ENCODE results near the gene LNPEP.

The LNPEP gene

GRCh38 chr5:96935559-96936430 is at the start of gene LNPEP:
TSS of gene LNPEP (plus strand) at chr5:96936080. CDS start at chr5:96936156, 76 bp downstream.
- DNase-seq (ENCODE audit: low read depth) = peak; percentile 91

DNA sequence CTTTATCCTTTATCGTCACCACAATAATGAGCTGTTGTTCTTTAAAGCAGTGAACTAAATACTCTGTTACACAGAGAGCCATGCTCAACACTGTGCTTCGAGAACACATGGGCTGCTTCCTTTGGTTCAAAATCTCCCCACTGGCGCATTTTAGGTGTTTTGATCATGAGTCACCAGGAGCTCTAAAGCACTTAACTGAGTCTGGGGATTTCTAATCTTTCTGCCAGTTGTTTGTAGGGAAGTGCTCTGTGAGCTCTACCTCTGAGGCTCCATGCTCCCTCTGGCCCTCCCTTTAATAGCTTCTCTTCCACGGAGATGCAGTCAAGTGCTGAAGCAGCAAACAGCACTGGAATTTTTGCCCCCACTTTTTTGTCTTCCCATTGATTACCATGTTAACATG is 42.5 kb upstream of the LNPEP start:
- no peak for DNase-seq (ENCODE audit: low read depth)

- DNase-seq (ENCODE audit: low read depth) = no peak
Measured at GRCh38 chr5:96896276-96896675, 39.6 kb upstream of the LNPEP start.

DNA sequence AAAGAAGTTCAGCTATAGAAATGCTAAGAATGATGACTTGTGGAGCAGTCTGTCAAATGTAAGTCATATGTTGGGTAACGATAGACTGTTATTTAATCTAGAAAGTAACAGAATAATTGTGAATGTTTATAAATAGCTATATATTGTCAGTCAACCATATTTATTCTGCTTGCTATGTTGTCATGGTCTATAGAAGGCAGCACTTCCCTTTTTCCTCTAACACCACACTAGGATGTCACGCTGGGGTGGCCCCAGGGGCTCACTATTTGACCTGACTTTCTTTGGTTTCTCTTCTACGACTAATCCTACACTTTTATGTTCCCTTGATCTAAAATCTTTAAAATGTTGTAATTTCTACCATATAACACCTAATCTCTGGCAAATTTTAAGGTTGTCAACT is 39.1 kb upstream of the LNPEP start:
- no peak for DNase-seq (ENCODE audit: low read depth)

DNA sequence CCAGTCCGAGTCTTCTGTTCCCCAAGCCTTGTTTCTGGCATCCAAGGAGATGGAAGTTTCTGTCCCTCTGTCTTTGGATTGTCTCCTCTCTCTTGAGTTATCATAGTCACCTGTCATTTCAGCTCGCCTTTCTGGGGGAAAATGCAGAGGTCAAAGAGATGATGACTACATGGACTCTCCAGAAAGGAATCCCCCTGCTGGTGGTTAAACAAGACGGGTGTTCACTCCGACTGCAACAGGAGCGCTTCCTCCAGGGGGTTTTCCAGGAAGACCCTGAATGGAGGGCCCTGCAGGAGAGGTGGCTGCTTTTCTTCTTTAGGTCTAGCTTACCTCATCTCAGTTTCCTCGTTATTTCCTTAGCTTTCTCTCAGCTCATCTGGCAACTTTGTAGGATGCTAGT is 34.5 kb upstream of the LNPEP start:
- DNase-seq (ENCODE audit: low read depth) = no peak

- no peak for DNase-seq (ENCODE audit: low read depth)
Measured at GRCh38 chr5:96901841-96902240, 34.0 kb upstream of the LNPEP start.

GRCh38 chr5:96902876-96903275 is 33.0 kb upstream of the LNPEP start:
- no peak for DNase-seq (ENCODE audit: low read depth)

- DNase-seq (ENCODE audit: low read depth) = no peak
Measured at GRCh38 chr5:96903300-96903699, 32.6 kb upstream of the LNPEP start.

GRCh38 chr5:96904054-96904931 is 31.6 kb upstream of the LNPEP start:
- no peak for DNase-seq (ENCODE audit: low read depth)

DNA sequence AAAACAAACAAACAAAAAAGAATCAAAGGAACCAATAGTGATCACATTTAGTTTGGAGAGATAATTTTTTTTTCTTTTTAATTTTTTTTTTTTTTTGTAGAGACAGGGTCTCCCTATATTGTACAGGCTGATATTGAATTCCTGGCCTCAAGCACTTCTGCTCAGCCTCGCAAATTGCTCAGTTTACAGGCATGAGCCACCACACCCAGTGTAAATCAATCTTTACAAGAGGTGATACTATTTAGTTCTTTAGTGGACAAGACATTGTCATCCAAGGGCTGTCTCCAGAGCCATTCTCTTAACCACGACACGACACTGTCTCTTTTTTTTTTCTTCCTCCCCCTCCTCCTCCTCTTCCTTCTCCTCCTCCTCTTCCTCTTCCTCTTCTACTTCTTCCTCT is 30.0 kb upstream of the LNPEP start:
- DNase-seq (ENCODE audit: low read depth) = no peak

- no peak for DNase-seq (ENCODE audit: low read depth)
Measured at GRCh38 chr5:96909003-96909402, 26.9 kb upstream of the LNPEP start.

GRCh38 chr5:96909435-96909834 is 26.4 kb upstream of the LNPEP start:
- no peak for DNase-seq (ENCODE audit: low read depth)

GRCh38 chr5:96911139-96911538 is 24.7 kb upstream of the LNPEP start:
- no peak for DNase-seq (ENCODE audit: low read depth)

GRCh38 chr5:96913233-96913632 is 22.6 kb upstream of the LNPEP start:
- DNase-seq (ENCODE audit: low read depth) = no peak

- no peak for DNase-seq (ENCODE audit: low read depth)
Measured at GRCh38 chr5:96919754-96920197, 16.1 kb upstream of the LNPEP start.

DNA sequence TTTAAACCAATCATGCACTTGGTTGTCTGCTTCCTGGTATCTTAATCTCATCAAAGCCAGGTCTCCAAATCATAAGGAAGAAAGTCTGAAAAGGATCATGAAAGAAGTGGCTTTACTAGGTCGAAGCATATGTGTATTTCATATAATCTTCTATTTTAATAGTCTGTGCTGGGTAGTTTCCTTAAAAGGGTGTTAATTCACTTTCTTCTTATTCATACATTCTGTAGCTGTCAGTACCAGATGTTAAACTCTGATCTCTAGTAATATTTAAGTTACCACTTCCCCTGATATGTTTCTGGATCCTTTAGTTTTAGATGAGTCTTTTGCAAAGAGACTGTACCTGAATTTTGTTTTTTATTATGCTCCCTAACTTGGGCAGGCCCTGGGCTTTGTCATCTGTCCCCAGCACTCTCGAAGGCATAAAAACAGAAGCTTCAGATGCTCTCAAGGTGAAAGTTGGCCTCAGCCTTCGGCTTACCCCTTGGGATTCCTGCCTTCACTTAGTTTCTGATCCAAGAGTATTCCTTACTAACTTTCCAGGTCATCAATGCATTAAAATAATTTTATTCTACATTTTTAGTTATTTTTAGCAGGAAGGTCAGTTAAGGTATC is 15.0 kb upstream of the LNPEP start:
- no peak for DNase-seq (ENCODE audit: low read depth)

GRCh38 chr5:96922499-96923244 is 13.2 kb upstream of the LNPEP start:
- no peak for DNase-seq (ENCODE audit: low read depth)

GRCh38 chr5:96924016-96924443 is 11.8 kb upstream of the LNPEP start:
- no peak for DNase-seq (ENCODE audit: low read depth)

GRCh38 chr5:96926276-96926675 is 9.6 kb upstream of the LNPEP start:
- no peak for DNase-seq (ENCODE audit: low read depth)

- DNase-seq (ENCODE audit: low read depth) = no peak
Measured at GRCh38 chr5:96927008-96927407, 8.9 kb upstream of the LNPEP start.

GRCh38 chr5:96928931-96929708 is 6.8 kb upstream of the LNPEP start:
- DNase-seq (ENCODE audit: low read depth) = no peak

Data from stimulated activated CD8-positive, alpha-beta memory T cell treated with anti-CD3 and anti-CD28 coated beads, Interleukin-4, amount 100 ng/mL, for 24 hours (primary cell).